COLO829 (cell line): ENCODE data around the gene TUT4.
A peak's percentile ranks its signal among the peaks of the same experiment; 100 is the strongest.

Experiments
- DNase-seq: peaks from one replicate; pipeline ENCODE4 v3.0.0; 2012; ENCODE audit warnings: low spot score

The TUT4 gene

GRCh38 chr1:52571783-52572182 is 18.9 kb upstream of the TUT4 start:
- no peak for DNase-seq

- DNase-seq: no peak
These were observed 16.7 kb upstream of the TUT4 start for GRCh38 chr1:52569449-52570210.

- no peak for DNase-seq
These were observed 15.1 kb upstream of the TUT4 start for GRCh38 chr1:52567943-52568342.

- DNase-seq: no peak
These were observed 9.9 kb upstream of the TUT4 start for GRCh38 chr1:52562766-52563165.

GRCh38 chr1:52559875-52560274 is 7.0 kb upstream of the TUT4 start:
- DNase-seq: no peak

GRCh38 chr1:52558941-52559340 is 6.0 kb upstream of the TUT4 start:
- DNase-seq: no peak

- no peak for DNase-seq
These were observed 3.9 kb upstream of the TUT4 start for GRCh38 chr1:52556641-52557360.

GRCh38 chr1:52554756-52555155 is 1.9 kb upstream of the TUT4 start:
- no peak for DNase-seq

GRCh38 chr1:52554267-52554640 is 1.4 kb upstream of the TUT4 start:
- DNase-seq: no peak

GRCh38 chr1:52553362-52554266 is 722 bp upstream of the TUT4 start:
- DNase-seq: peak; percentile 46

GRCh38 chr1:52552236-52552504 is 722 bp downstream of the TUT4 start:
- DNase-seq: no peak

GRCh38 chr1:52551507-52552235 is 1.2 kb downstream of the TUT4 start:
- DNase-seq: no peak

- no peak for DNase-seq
These were observed 2.4 kb downstream of the TUT4 start for GRCh38 chr1:52550447-52550846.

- no peak for DNase-seq
These were observed 3.6 kb downstream of the TUT4 start for GRCh38 chr1:52549267-52549666.

- no peak for DNase-seq
These were observed 6.0 kb downstream of the TUT4 start for GRCh38 chr1:52546852-52547251.

- no peak for DNase-seq
These were observed 8.0 kb downstream of the TUT4 start for GRCh38 chr1:52544665-52545525.

GRCh38 chr1:52542085-52542688 is 10.7 kb downstream of the TUT4 start:
- no peak for DNase-seq

- DNase-seq: no peak
These were observed 17.7 kb downstream of the TUT4 start for GRCh38 chr1:52534928-52535764.

GRCh38 chr1:52533713-52534112 is 19.2 kb downstream of the TUT4 start:
- no peak for DNase-seq
